Right forelimb (tissue), 1 donor: ENCODE measurements around the gene FADD.
A peak's percentile ranks its signal among the peaks of the same experiment; 100 is the strongest.
"Not testable (repeated sequence)": the region's sequence is repeated elsewhere in the genome, so short reads cannot be mapped to it uniquely, and the experiment has no call there.

Experiments
- DNase-seq: peaks from one replicate; pipeline ENCODE4 v3.0.0-alpha.2; 2018

The FADD gene

GRCh38 chr11:70183032-70183431 lies 20.1 kb upstream of the FADD start:
- no peak for DNase-seq

- no peak for DNase-seq
These were observed 19.5 kb upstream of the FADD start for GRCh38 chr11:70183483-70184176.

GRCh38 chr11:70184396-70184795 lies 18.7 kb upstream of the FADD start:
- DNase-seq, result no peak

DNA sequence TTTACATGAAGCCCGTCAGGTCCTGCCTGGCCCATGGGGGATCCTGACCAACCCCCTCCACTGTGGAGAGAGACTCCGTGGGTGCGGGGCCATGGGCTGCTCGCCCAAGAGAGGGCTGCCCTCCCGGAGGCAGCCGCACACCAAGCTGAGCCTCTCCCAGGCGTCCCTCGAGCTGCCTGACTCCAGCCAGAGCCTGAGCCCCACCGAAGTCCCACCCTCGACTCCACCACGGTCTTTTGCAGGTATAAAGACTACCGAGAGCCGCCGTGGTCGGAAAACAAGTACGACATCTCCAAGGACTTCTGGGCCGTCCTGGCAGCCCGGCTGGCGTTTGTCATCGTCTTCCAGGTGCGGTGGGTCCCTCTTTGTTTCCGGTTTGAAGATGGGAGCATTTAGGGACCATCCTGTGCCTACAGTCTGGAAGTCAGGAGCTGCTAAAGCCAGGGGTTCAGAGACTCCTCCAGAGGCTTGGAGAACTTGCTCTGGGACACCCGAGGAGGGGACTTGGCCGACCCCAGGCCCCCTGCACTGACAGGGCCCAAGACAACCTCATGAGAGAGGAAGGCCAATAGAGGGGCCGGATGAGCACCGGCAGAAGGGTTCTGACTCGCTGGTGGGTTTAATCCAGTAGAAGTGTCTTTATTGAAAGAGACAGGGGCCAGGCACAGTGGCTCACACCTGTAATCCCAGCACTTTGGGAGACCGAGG lies 17.6 kb upstream of the FADD start:
- no peak for DNase-seq

DNA sequence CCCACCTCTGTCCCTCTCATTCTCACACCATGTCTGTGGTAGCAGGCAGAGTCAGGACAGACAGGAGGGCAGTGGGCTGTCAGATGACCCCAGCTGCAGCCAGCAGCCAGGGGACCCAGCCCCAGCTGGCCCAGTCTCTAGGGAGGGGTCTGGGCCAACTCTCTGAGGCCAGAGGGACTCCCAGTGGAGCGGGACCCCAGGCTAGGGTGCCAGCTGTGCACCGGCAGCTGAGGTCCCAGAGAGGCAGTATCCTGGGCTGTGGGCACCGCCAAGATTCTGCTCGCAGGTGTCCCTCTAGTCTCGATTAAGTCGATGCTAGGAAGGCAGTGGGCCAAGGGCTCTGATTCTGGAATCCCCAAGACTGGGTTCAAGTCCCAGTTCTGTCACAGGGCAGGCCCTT lies 16.7 kb upstream of the FADD start:
- DNase-seq, result no peak

GRCh38 chr11:70186936-70187335 lies 16.2 kb upstream of the FADD start:
- DNase-seq, result no peak

DNA sequence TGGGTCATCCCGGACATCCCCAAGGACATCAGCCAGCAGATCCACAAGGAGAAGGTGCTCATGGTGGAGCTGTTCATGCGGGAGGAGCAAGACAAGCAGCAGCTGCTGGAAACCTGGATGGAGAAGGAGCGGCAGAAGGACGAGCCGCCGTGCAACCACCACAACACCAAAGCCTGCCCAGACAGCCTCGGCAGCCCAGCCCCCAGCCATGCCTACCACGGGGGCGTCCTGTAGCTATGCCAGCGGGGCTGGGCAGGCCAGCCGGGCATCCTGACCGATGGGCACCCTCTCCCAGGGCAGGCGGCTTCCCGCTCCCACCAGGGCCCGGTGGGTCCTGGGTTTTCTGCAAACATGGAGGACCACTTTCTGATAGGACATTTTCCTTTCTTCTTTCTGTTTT lies 15.3 kb upstream of the FADD start:
- no peak for DNase-seq

GRCh38 chr11:70189622-70190021 lies 13.5 kb upstream of the FADD start:
- no peak for DNase-seq

- peak; percentile 82 for DNase-seq
These were observed 11.5 kb upstream of the FADD start for GRCh38 chr11:70191495-70192140.

DNA sequence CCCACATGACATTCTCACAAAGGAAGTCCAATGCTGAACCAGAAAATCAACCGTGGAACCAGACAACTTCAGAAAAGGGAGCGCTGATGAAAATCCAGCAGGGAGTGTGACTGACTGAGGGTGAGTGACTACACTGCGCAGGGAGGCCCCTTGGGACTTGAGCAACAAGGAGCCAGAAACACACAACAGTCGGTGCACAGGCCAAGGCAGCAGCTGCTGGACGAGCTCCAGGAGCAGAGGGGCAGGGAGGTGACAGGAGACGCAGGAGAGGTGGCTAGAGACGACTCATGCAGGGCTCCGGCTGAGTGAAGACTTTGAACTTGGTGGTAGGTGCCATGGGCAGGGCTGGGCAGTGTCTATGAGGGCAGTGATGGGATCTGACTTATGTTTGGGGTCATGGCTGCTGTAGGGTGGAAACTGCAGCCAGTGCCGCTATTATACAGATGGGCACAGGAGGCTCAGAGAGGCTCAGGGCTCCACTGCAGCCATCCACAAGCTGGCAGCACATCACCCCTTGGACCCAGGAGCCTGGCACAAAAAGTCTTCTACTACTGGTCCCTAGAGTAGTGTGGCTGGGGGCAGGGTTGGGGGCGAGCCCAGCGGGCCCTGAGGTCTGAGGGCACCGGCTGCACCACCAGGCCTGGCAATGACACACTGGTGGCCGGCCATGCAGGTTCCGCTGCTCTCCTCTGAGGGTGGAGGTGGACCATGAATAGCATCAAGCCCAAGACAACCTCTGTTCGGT lies 10.3 kb upstream of the FADD start:
- DNase-seq, result no peak

DNA sequence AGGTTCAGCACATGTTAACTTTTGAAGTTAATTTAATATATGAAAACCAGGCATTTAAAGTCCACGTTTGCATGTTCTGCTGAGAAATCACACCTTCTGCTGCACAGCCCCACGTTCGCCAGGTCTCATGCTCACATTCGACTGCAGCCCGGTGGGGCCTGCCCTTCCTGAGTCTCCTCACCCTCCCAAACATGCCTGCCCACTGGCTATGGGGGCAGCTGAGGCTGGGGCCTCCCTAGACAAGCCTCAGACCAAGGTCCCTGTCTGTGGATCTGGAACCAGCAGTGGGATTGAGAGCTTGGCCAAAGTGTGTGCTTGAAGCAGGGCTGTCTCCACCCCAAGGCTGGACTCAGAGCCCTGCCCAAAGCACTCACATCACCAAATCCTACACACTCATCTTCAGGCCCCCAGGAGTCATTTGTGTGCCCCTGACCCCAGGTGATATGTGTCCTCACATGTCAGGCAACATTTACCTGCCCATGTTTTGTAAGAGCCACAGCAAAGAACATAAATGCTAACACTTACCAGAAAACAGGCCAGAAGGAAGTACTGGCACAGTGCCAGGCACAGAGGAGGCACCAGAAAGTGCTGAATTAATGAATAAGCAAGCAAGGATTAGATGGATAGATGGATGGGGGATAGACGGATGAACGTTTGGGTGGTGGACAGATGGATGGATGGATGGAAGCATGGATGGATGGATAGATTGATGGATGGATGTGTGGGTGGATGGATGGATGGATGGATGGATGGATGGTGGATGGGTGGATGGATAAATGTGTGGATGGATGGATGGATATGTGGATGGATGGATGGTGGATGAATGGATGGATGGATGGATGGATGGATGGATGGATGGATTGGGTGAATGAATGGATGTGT lies 9.4 kb upstream of the FADD start:
- no peak for DNase-seq

- no peak for DNase-seq
These were observed 8.0 kb upstream of the FADD start for GRCh38 chr11:70194792-70195791.

GRCh38 chr11:70200212-70200844 lies 2.8 kb upstream of the FADD start:
- no peak for DNase-seq

DNA sequence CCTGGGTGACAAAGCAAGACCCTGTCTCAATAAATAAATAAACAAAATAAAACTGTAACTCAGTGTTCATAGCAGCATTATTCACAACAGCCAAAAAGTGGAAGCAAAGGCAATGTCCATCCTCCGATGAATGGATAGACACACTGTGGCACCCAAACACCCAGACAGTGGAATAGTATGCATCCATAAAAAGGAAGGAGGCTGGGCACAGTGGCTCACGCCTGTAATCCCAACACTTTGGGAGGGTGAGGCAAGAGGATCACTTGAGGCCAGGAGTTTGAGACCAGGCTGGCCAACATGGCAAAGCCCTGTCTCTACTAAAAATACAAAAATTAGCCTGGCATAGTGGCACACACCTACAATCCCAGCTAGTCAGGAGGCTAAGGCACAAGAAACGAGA lies 2.0 kb upstream of the FADD start:
- not testable (repeated sequence) for DNase-seq

DNA sequence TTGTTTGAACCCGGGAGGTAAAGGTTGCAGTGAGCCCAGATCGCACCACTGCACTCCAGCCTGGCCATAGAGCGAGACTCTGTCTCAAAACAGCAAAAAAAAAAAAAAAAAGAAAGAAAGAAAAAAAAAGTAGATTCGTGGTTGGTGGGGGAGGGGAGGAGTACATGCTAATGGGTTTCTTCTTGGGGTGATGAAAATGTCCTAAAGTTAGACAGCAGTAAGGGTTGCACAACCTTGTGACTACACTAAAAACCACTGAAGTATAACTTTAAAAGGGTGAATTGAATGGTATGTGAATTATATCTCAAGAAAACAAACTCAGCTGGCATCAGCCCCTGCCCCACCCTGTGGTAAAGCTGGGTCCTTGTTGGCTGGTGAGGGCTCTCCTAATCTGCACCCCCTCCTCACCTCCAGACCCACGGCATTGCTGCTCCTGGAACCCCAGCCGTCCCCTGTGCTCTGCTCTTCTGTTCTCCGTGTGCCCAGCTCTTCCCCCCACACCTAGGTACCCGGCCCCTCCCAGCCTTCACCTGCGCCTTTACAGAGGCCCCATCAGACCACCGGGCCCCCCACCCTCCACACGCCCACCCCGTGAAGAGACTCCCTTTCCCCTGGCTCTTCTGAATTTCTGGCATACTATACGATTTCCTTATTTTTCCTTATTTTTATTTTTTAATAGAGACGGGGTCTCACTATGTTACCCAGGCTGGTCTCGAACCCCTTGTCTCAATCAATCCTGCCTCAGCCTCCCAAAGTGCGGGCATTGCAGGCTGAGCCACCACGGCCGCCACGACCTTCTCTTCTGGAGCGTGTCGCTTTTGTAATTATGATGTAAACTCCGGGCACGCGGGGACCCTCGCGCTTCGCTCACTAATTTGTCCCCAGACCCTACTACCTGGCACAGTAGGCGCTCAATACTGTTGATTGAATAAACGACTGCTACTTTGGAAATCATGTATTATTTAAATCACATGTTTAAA lies 924 bp upstream of the FADD start:
- DNase-seq, result no peak

GRCh38 chr11:70203751-70204465 lies 812 bp downstream of the FADD start:
- DNase-seq, result peak; percentile 64

- no peak for DNase-seq
These were observed 1.3 kb downstream of the FADD start for GRCh38 chr11:70204466-70204799.

DNA sequence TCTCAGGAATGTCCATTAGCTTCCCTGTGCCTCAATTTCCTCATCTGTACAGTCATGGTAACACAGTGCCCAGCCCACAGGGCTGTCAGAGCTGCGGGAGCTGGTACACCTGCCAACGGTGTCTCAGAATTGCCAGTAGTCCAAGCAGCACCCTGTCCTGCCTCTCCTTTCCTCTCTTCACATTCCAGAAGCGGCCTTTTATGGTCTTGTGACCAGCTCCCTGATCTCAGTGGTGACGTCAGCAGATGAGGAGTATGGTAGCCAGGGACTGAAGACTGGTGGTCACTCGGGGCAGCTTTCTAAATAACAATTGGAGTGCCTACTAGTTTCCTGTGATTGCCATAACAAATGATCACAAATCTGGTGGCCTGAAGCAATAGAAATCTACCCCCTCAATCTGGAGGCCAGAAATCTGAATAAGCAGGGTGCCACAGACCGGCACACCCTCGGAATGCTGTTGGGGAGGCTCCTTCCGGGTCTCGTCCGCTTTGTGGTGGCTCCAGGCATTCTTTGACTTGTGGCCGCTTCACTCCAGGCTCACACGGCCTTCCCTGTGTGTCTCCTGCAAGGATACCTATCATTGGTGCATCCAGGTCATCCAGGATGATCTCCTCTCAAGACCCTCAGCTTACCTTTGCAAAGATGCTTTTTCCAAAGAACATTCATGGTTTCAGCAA lies 2.1 kb downstream of the FADD start:
- no peak for DNase-seq
